ENCODE results near the gene FASTKD3. TPM values are rescaled to one million over a fixed set of nuclear protein-coding genes. Genes with fewer than 3 reads are reported as not detected.

Gene FASTKD3
- total RNA-seq, 1 donor from 2014 or later, result 16.0 TPM

DNA sequence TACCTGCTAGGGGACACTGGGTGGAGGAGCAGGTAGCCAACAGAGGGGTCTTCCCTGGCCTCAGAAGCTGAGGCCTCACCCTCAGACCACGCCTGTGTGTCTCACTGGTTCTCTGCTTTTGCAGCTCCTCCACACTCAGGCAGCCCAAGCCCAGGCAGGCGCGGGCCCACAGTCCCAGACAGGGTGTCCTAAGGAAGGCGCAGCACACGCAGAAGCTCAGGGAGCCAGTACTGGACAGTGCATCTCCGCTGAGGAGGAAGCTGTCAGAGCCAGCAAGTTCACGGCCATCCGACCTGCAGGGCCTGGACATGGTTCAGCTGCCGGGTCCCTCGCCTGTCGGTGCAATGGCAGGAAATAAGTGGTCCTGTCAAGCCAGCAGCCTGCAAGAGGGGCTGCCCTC, 43.2 kb downstream of the FASTKD3 start:
- CTCF ChIA-PET, result no interaction called here
- no peak overlapping the region for H3K4me3 Mint-ChIP-seq
- peaks cover 3% of the 10 kb centered on the region for H3K27me3 Mint-ChIP-seq
- intact Hi-C loops (cut with micrococcal nuclease), result no loop called here
- no peak overlapping the region for H3K27ac Mint-ChIP-seq
- no peak for DNase-seq
- POLR2A ChIA-PET, result no interaction called here
- H3K9me3 Mint-ChIP-seq, result no peaks in the 10 kb centered on the region
- no peaks in the 10 kb centered on the region for H3K36me3 Mint-ChIP-seq (ENCODE audit: low read depth)
- ATAC-seq (ENCODE audit: low read depth), result no peak
- TF ChIP-seq, protein P1, sequence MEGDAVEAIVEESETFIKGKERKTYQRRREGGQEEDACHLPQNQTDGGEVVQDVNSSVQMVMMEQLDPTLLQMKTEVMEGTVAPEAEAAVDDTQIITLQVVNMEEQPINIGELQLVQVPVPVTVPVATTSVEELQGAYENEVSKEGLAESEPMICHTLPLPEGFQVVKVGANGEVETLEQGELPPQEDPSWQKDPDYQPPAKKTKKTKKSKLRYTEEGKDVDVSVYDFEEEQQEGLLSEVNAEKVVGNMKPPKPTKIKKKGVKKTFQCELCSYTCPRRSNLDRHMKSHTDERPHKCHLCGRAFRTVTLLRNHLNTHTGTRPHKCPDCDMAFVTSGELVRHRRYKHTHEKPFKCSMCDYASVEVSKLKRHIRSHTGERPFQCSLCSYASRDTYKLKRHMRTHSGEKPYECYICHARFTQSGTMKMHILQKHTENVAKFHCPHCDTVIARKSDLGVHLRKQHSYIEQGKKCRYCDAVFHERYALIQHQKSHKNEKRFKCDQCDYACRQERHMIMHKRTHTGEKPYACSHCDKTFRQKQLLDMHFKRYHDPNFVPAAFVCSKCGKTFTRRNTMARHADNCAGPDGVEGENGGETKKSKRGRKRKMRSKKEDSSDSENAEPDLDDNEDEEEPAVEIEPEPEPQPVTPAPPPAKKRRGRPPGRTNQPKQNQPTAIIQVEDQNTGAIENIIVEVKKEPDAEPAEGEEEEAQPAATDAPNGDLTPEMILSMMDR (IDR thresholded peaks at IDR 0.05), result no peak
- no peaks in the 10 kb centered on the region for H3K4me1 Mint-ChIP-seq

DNA sequence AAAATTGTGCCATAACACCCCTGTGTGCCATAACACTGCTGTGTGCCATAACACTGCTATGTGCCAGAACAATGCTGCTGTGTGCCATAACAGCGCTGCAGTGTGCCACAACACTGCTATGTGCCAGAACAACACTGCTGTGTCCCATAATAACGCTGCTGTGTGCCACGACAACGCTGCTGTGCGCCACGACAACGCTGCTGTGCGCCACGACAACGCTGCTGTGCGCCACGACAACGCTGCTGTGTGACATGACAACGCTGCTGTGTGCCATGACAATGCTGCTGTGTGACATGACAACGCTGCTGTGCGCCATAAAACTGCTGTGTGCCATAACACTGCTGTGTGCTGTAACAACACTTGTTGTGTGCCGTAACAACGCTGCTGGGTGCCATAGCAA, 43.8 kb downstream of the FASTKD3 start:
- POLR2A ChIA-PET, result no interaction called here
- Mint-ChIP-seq H3K4me3 (no peak overlapping the region), H3K36me3 (ENCODE audit: low read depth) (no peaks in the 10 kb centered on the region), H3K27me3 (peaks cover 3% of the 10 kb centered on the region), H3K27ac (no peak overlapping the region), H3K9me3 (no peaks in the 10 kb centered on the region), H3K4me1 (no peaks in the 10 kb centered on the region)
- CTCF ChIA-PET, result no interaction called here
- DNase-seq (no peak), ATAC-seq (ENCODE audit: low read depth) (no peak)
- TF ChIP-seq, protein P1 (IDR thresholded peaks at IDR 0.05), result no peak
- intact Hi-C loops (cut with micrococcal nuclease), result no loop called here

DNA sequence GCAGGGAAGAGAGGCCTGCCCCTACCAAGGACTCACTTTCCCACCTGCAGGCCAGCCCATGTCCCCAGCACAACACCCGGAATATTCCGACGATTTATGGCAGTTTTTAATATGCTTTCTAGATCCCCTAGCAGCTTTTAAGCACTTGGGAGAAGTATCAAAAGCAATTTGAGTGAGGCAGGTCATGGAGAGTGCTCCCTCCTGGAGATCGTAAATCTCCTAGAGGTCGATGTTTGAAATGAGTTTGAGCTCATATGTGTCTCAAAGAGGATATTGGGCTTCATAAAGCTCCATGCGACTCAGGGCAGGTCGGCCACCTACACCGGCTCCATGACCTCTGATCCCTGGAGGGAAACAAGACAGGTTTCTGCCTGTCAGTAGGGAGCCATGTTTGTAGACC, 45.2 kb downstream of the FASTKD3 start:
- CTCF ChIA-PET, result no interaction called here
- Mint-ChIP-seq H3K4me3 (no peak overlapping the region), H3K4me1 (no peaks in the 10 kb centered on the region), H3K36me3 (ENCODE audit: low read depth) (no peaks in the 10 kb centered on the region), H3K9me3 (no peaks in the 10 kb centered on the region), H3K27ac (no peak overlapping the region), H3K27me3 (peaks cover 3% of the 10 kb centered on the region)
- no peak for ATAC-seq (ENCODE audit: low read depth)
- POLR2A ChIA-PET, result no interaction called here
- intact Hi-C loops (cut with micrococcal nuclease), result no loop called here
- TF ChIP-seq, protein P1 (IDR thresholded peaks at IDR 0.05), result no peak
- DNase-seq, result no peak

DNA sequence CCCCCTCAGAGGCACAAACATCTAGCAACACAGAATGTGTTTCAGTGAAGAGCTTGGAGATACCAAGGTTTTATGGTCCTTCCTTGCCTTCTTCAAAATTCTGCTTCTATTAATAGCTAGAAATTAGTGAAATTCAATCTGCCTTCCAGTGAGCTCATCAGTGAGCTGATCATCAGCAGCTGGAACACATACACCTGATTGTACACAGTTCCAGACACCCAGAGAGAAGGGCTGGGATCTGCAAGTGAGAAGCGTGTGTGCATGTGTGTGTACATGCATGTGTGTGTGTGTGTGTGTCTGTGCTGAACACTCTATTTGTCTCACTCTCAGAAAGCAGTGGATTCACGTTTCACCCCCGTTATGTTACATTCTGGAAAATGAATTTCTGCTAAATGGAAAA, 46.4 kb downstream of the FASTKD3 start:
- ATAC-seq (ENCODE audit: low read depth) (no peak), DNase-seq (no peak)
- CTCF ChIA-PET, result no interaction called here
- Mint-ChIP-seq H3K36me3 (ENCODE audit: low read depth) (no peaks in the 10 kb centered on the region), H3K4me1 (no peaks in the 10 kb centered on the region), H3K27me3 (peaks cover 3% of the 10 kb centered on the region), H3K27ac (no peak overlapping the region), H3K4me3 (no peak overlapping the region), H3K9me3 (no peaks in the 10 kb centered on the region)
- POLR2A ChIA-PET, result no interaction called here
- intact Hi-C loops (cut with micrococcal nuclease), result no loop called here
- TF ChIP-seq, protein P1 (IDR thresholded peaks at IDR 0.05), result no peak

DNA sequence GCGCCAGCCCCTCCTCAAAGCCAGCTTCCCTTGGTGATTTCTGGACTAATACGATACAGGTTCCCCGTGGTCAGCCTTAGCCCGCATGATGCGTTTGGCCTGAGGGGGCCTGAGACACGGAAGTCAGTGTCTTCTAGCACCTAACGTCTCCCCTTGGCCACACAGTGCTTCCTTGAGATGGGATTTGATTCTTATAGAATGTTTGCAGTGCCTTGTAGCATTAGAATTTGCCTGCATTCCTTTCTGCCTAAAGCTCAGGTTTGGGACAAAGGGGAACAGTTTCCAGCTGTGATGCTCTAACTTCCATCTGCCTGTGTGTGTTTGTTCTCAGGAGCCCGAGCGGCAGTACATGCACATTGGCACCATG, 52.3 kb downstream of the FASTKD3 start:
- H3K4me1 Mint-ChIP-seq, result no peaks in the 10 kb centered on the region
- peaks cover 35% of the 10 kb centered on the region for H3K27me3 Mint-ChIP-seq
- DNase-seq (no peak), ATAC-seq (ENCODE audit: low read depth) (no peak)
- H3K9me3 Mint-ChIP-seq, result no peaks in the 10 kb centered on the region
- TF ChIP-seq, protein P1 (IDR thresholded peaks at IDR 0.05), result no peak
- no peaks in the 10 kb centered on the region for H3K36me3 Mint-ChIP-seq (ENCODE audit: low read depth)
- CTCF ChIA-PET, result interaction anchor here (1.4 kb wide), 1 partner anchor 40 kb away, joined by 4 read pairs; no protein-coding TSS in a partner anchor
- POLR2A ChIA-PET, result no interaction called here
- intact Hi-C loops (cut with micrococcal nuclease), result loop anchor here (2.0 kb wide), 1 partner anchor 1052 kb away; no protein-coding TSS in a partner anchor
- H3K4me3 Mint-ChIP-seq, result no peak overlapping the region
- H3K27ac Mint-ChIP-seq, result no peak overlapping the region
